Measurements from ENCODE around the gene SH3BP4.

DNA sequence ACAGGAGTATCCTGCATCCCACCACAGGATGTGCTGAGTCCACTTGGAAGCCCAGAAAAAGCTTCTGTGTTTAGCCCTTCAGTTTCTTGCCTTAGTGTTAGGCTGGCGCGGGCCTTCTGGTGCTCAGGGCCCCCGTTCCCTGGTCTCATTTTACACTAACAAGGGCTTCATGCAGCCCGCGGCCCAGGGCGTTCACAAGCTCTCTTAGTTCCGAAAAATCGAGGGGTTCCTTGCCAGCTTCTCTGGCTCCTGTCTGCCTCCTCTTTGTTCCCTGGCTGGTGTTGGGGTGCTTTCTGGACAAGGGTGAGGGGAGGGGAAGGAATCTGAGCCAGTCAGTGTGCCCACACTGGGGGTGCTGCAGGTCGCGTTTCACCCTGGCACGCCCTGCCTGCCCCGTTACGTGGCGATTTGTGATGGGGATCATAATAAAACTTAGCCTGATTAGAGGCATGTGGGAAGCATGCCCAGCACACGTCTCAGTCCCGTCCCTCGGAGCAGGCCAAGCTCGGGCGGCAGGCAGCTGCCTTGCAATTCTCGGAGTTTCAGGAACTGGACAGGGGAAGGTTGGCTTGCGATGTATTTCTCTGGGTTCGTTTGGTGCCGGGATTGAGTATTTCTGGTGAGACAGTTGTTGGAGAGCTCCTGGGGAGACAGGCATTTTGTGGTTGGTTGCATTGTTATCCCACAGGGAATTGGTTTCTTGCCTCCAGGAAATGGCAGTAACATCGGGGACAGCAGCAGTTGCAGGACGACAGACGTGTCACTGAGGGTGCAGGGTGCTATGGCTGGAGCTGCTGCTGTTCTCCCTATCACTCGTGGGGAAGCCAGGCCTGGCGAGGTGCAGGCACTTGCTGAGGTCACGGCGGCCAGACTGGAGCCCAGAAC lies 22.9 kb downstream of the SH3BP4 start:
- no peak for TF ChIP-seq EZH2phosphoT487 (IDR thresholded peaks at IDR 0.05; ENCODE audit: borderline replicate concordance, low read length)
- TF ChIP-seq, protein P1, sequence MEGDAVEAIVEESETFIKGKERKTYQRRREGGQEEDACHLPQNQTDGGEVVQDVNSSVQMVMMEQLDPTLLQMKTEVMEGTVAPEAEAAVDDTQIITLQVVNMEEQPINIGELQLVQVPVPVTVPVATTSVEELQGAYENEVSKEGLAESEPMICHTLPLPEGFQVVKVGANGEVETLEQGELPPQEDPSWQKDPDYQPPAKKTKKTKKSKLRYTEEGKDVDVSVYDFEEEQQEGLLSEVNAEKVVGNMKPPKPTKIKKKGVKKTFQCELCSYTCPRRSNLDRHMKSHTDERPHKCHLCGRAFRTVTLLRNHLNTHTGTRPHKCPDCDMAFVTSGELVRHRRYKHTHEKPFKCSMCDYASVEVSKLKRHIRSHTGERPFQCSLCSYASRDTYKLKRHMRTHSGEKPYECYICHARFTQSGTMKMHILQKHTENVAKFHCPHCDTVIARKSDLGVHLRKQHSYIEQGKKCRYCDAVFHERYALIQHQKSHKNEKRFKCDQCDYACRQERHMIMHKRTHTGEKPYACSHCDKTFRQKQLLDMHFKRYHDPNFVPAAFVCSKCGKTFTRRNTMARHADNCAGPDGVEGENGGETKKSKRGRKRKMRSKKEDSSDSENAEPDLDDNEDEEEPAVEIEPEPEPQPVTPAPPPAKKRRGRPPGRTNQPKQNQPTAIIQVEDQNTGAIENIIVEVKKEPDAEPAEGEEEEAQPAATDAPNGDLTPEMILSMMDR (IDR thresholded peaks at IDR 0.05; ENCODE audit: low read depth, low read length, poor library complexity, severe bottlenecking), result no peak
